Prostate gland (tissue), 2 donors: ENCODE measurements around the gene UGCG. TPM values are rescaled to one million over a fixed set of nuclear protein-coding genes. Genes with fewer than 3 reads are reported as not detected.

Experiments used
- DNase-seq: peaks from one replicate; pipeline ENCODE4 v3.0.0-alpha.2; 2019; ENCODE audit warnings: low spot score
- H3K27ac ChIP-seq, 2 donors: fragments of 200-600 bp; sonication (generic); 2 replicates each; pipeline ENCODE4 v1.5.1; 2017 to 2019
- H3K27me3 ChIP-seq: fragments of 200-600 bp; sonication (generic); replicated peaks from 2 replicates; pipeline ENCODE4 v1.5.1; 2019; ENCODE audit not compliant: insufficient read depth
- H3K36me3 ChIP-seq, 2 donors: fragments of 200-600 bp; sonication (generic); 1 replicate in 1 of 2; 2 replicates in 1 of 2; pipeline versions ENCODE4 v1.5.1 to v1.8.1; 2017 to 2019
- H3K4me1 ChIP-seq: fragments of 200-600 bp; sonication (generic); replicated peaks from 2 replicates; pipeline ENCODE4 v1.5.1; 2019
- H3K4me3 ChIP-seq, 2 donors: fragments of 200-600 bp; sonication (generic); 2 replicates each; pipeline ENCODE4 v1.5.1; 2017 to 2019
- H3K9me3 ChIP-seq: fragments of 200-600 bp; sonication (generic); 2 replicates; pipeline ENCODE4 v1.5.1; 2017
- CTCF ChIP-seq, 4 experiments: fragments of 200-600 bp in 2 of 4; fragments of 450-650 bp in 2 of 4; sonication (generic) in 2 of 4; IDR thresholded peaks; 1 replicate in 3 of 4; 2 replicates in 1 of 4; pipeline ENCODE4 v1.5.1; 2016 to 2019; ENCODE audit warnings: antibody characterized with exemption in 4 of 4, mild to moderate bottlenecking in 2 of 4, moderate library complexity in 2 of 4
- POLR2A ChIP-seq: fragments of 450-650 bp; IDR thresholded peaks from one replicate; pipeline ENCODE4 v1.6.1; 2016; ENCODE audit warnings: antibody characterized with exemption, mild to moderate bottlenecking
- POLR2AphosphoS5 ChIP-seq: sonication (generic); formaldehyde crosslinking; IDR thresholded peaks from one replicate; pipeline ENCODE4 v1.6.1; 2017; ENCODE audit warnings: antibody characterized with exemption
- WGBS: methylation state at CpG from one replicate; pipeline ENCODE4 v1.1.5; 2018; 5-methylcytosine and 5-hydroxymethylcytosine counted together
- intact Hi-C: fragments of 100-400 bp; cut with DNase I; formaldehyde crosslinking; loops from one replicate; pipeline ENCODE4 v1.14.2; 2022
- total RNA-seq, 2 donors: library from RNA; depleted of rRNA; stranded (reverse); fragments of >200 nt; gene quantifications; one replicate each; pipeline ENCODE4 v1.1.0, GENCODE V29; 2016

UGCG gene
- total RNA-seq, 2 donors from 2014 or later: 23.9 to 42.6 TPM

- intact Hi-C loops: no loop called here
- Histone ChIP-seq H3K36me3 (no peaks in the 10 kb centered on the region), H3K27ac (no peak overlapping the region), H3K27me3 (no peaks in the 10 kb centered on the region), H3K9me3 (no peaks in the 10 kb centered on the region), H3K4me1 (no peaks in the 10 kb centered on the region), H3K4me3 (no peak overlapping the region)
- no peak for DNase-seq
- TF ChIP-seq CTCF (IDR thresholded peaks at IDR 0.05): no peak
Observed at GRCh38 chr9:111922324-111923013, 25.9 kb downstream of the UGCG start.

DNA sequence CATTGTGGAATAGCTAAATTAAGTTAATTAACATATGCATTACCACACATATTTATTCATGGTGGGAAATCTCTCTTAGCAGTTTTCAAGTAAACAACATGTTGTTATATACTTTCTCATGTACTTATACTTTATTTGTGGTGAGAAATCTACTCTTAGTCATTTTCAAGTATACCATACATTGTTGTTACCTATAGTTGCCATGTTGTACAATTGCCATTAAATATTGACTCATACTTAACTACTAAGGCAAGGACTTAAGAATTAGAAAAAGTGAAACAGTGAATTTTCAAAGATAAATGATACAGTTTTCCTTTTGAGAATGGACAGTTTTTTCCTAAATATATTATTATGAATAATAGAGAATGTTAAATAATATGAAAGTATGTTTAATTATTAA lies 27.7 kb downstream of the UGCG start:
- no peak overlapping the region for H3K27ac ChIP-seq
- intact Hi-C loops: no loop called here
- no peaks in the 10 kb centered on the region for H3K27me3 ChIP-seq
- TF ChIP-seq POLR2A: no peak
- no peak for TF ChIP-seq POLR2AphosphoS5
- no peak for TF ChIP-seq CTCF (IDR thresholded peaks at IDR 0.05)
- no peaks in the 10 kb centered on the region for H3K9me3 ChIP-seq
- no peak for DNase-seq
- no peaks in the 10 kb centered on the region for H3K4me1 ChIP-seq
- H3K36me3 ChIP-seq: no peaks in the 10 kb centered on the region
- H3K4me3 ChIP-seq: no peak overlapping the region

GRCh38 chr9:111925017-111925770 lies 28.6 kb downstream of the UGCG start:
- no peak for DNase-seq
- H3K36me3 ChIP-seq: no peaks in the 10 kb centered on the region
- 83% methylated on average over 7 of the region's 7 CpGs for WGBS
- H3K27ac ChIP-seq: no peak overlapping the region
- intact Hi-C loops: no loop called here
- H3K4me1 ChIP-seq: no peaks in the 10 kb centered on the region
- no peaks in the 10 kb centered on the region for H3K27me3 ChIP-seq
- TF ChIP-seq POLR2A (no peak), POLR2AphosphoS5 (no peak), CTCF (IDR thresholded peaks at IDR 0.05) (no peak)
- no peak overlapping the region for H3K4me3 ChIP-seq
- H3K9me3 ChIP-seq: no peaks in the 10 kb centered on the region

GRCh38 chr9:111925784-111926183 lies 29.2 kb downstream of the UGCG start:
- H3K27me3 ChIP-seq: no peaks in the 10 kb centered on the region
- H3K4me1 ChIP-seq: no peaks in the 10 kb centered on the region
- intact Hi-C loops: no loop called here
- no peaks in the 10 kb centered on the region for H3K9me3 ChIP-seq
- TF ChIP-seq CTCF (IDR thresholded peaks at IDR 0.05) (no peak), POLR2AphosphoS5 (no peak), POLR2A (no peak)
- WGBS: 55% methylated on average over 2 of the region's 2 CpGs
- H3K36me3 ChIP-seq: no peaks in the 10 kb centered on the region
- no peak overlapping the region for H3K4me3 ChIP-seq
- no peak overlapping the region for H3K27ac ChIP-seq
- no peak for DNase-seq

GRCh38 chr9:111926421-111926875 lies 29.8 kb downstream of the UGCG start:
- intact Hi-C loops: no loop called here
- Histone ChIP-seq H3K36me3 (no peaks in the 10 kb centered on the region), H3K4me1 (no peaks in the 10 kb centered on the region), H3K27me3 (no peaks in the 10 kb centered on the region), H3K27ac (no peak overlapping the region), H3K4me3 (no peak overlapping the region), H3K9me3 (no peaks in the 10 kb centered on the region)
- DNase-seq: no peak
- WGBS: 73% methylated on average over 6 of the region's 6 CpGs
- no peak for TF ChIP-seq POLR2AphosphoS5
- no peak for TF ChIP-seq CTCF (IDR thresholded peaks at IDR 0.05)
- TF ChIP-seq POLR2A: no peak
